ENCODE data around the gene ZNRF3.

The ZNRF3 gene

GRCh38 chr22:28904211-28904896 lies 21.0 kb downstream of the ZNRF3 start:
- peak; percentile 56 for ATAC-seq
- no peak for TF ChIP-seq POU6F1 (CRISPR knock-in tag; IDR thresholded peaks at IDR 0.05; ENCODE audit: borderline replicate concordance, low read depth)
- TF ChIP-seq ZFP30 (CRISPR knock-in tag; IDR thresholded peaks at IDR 0.05): no peak
- TF ChIP-seq CREB5 (CRISPR knock-in tag; IDR thresholded peaks at IDR 0.05; ENCODE audit: low read depth): no peak
- no peak for TF ChIP-seq CSRNP3 (CRISPR knock-in tag; IDR thresholded peaks at IDR 0.05)
- TF ChIP-seq ZC3H10 (CRISPR knock-in tag; IDR thresholded peaks at IDR 0.05): no peak
- no peak for TF ChIP-seq TCF4 (CRISPR knock-in tag; IDR thresholded peaks at IDR 0.05; ENCODE audit: borderline replicate concordance)
- TF ChIP-seq ZNF565 (CRISPR knock-in tag; conservative IDR thresholded peaks at IDR 0.05; ENCODE audit: low read depth): no peak
- TF ChIP-seq RARB (CRISPR knock-in tag; IDR thresholded peaks at IDR 0.05): no peak
- no peak for TF ChIP-seq OSR1 (CRISPR knock-in tag; IDR thresholded peaks at IDR 0.05)
- TF ChIP-seq PPARA (CRISPR knock-in tag; IDR thresholded peaks at IDR 0.05; ENCODE audit: borderline replicate concordance): no peak
- TF ChIP-seq ESRRG (CRISPR knock-in tag; IDR thresholded peaks at IDR 0.05): no peak
- TF ChIP-seq ISL1 (CRISPR knock-in tag; IDR thresholded peaks at IDR 0.05): no peak
- TF ChIP-seq ZNF70 (CRISPR knock-in tag; IDR thresholded peaks at IDR 0.05): no peak
- TF ChIP-seq CSDC2 (CRISPR knock-in tag; IDR thresholded peaks at IDR 0.05): no peak
- TF ChIP-seq TOX (CRISPR knock-in tag; IDR thresholded peaks at IDR 0.05; ENCODE audit: borderline replicate concordance): no peak
- TF ChIP-seq GLIS3 (CRISPR knock-in tag; IDR thresholded peaks at IDR 0.05): no peak
- TF ChIP-seq BACH2 (CRISPR knock-in tag; IDR thresholded peaks at IDR 0.05; ENCODE audit: borderline replicate concordance): no peak

- ATAC-seq: no peak
- no peak for TF ChIP-seq ZFP30 (CRISPR knock-in tag; IDR thresholded peaks at IDR 0.05)
- TF ChIP-seq CREB5 (CRISPR knock-in tag; IDR thresholded peaks at IDR 0.05; ENCODE audit: low read depth): no peak
- no peak for TF ChIP-seq TSHZ2 (CRISPR knock-in tag; IDR thresholded peaks at IDR 0.05)
These were observed 22.0 kb downstream of the ZNRF3 start for GRCh38 chr22:28905256-28905832.

- ATAC-seq: no peak
- TF ChIP-seq ARNTL (CRISPR knock-in tag; IDR thresholded peaks at IDR 0.05; ENCODE audit: borderline replicate concordance, low read depth) (no peak), CSRNP3 (CRISPR knock-in tag; IDR thresholded peaks at IDR 0.05) (no peak), ZFP3 (CRISPR knock-in tag; IDR thresholded peaks at IDR 0.05) (no peak), ZC3H10 (CRISPR knock-in tag; IDR thresholded peaks at IDR 0.05) (no peak), ZNF8 (CRISPR knock-in tag; IDR thresholded peaks at IDR 0.05) (no peak), ZFP30 (CRISPR knock-in tag; IDR thresholded peaks at IDR 0.05) (no peak), ZNF70 (CRISPR knock-in tag; IDR thresholded peaks at IDR 0.05) (no peak), SNAI2 (CRISPR knock-in tag; IDR thresholded peaks at IDR 0.05) (no peak), GLIS3 (CRISPR knock-in tag; IDR thresholded peaks at IDR 0.05) (no peak), BACH2 (CRISPR knock-in tag; IDR thresholded peaks at IDR 0.05; ENCODE audit: borderline replicate concordance) (no peak), OSR1 (CRISPR knock-in tag; IDR thresholded peaks at IDR 0.05) (no peak), TSHZ2 (CRISPR knock-in tag; IDR thresholded peaks at IDR 0.05) (no peak)
These were observed 22.9 kb downstream of the ZNRF3 start for GRCh38 chr22:28906312-28906711.

Data from SK-N-SH treated with all-trans-retinoic acid at 6 μM for 48 hours (cell line).